ENCODE results near the gene RCOR1.
A peak's percentile ranks its signal among the peaks of the same experiment; 100 is the strongest.
"Not testable (repeated sequence)": the region's sequence is repeated elsewhere in the genome, so short reads cannot be mapped to it uniquely, and the experiment has no call there.

The RCOR1 gene

GRCh38 chr14:102591944-102592762 lies at the start of gene RCOR1:
Gene RCOR1, plus strand, starts transcription at chr14:102592649. Its CDS starts 238 bp downstream, at chr14:102592887.
- DNase-seq (ENCODE audit: low spot score): peak; percentile 97

GRCh38 chr14:102544046-102544746 lies 48.3 kb upstream of the RCOR1 start:
- DNase-seq (ENCODE audit: low spot score): no peak

GRCh38 chr14:102544747-102545460 lies 47.5 kb upstream of the RCOR1 start:
- DNase-seq (ENCODE audit: low spot score): peak; percentile 39

- DNase-seq (ENCODE audit: low spot score): no peak
Measured at GRCh38 chr14:102545461-102546265, 46.8 kb upstream of the RCOR1 start.

GRCh38 chr14:102548616-102549240 lies 43.7 kb upstream of the RCOR1 start:
- no peak for DNase-seq (ENCODE audit: low spot score)

- DNase-seq (ENCODE audit: low spot score): not testable (repeated sequence)
Measured at GRCh38 chr14:102550927-102551401, 41.5 kb upstream of the RCOR1 start.

GRCh38 chr14:102551995-102552705 lies 40.3 kb upstream of the RCOR1 start:
- DNase-seq (ENCODE audit: low spot score): peak; percentile 88

- no peak for DNase-seq (ENCODE audit: low spot score)
Measured at GRCh38 chr14:102554821-102555819, 37.3 kb upstream of the RCOR1 start.

- DNase-seq (ENCODE audit: low spot score): no peak
Measured at GRCh38 chr14:102556098-102556677, 36.3 kb upstream of the RCOR1 start.

- no peak for DNase-seq (ENCODE audit: low spot score)
Measured at GRCh38 chr14:102557434-102558226, 34.8 kb upstream of the RCOR1 start.

- no peak for DNase-seq (ENCODE audit: low spot score)
Measured at GRCh38 chr14:102558556-102558955, 33.9 kb upstream of the RCOR1 start.

GRCh38 chr14:102560458-102561261 lies 31.8 kb upstream of the RCOR1 start:
- no peak for DNase-seq (ENCODE audit: low spot score)

GRCh38 chr14:102565331-102565887 lies 27.0 kb upstream of the RCOR1 start:
- DNase-seq (ENCODE audit: low spot score): no peak

- no peak for DNase-seq (ENCODE audit: low spot score)
Measured at GRCh38 chr14:102565959-102566358, 26.5 kb upstream of the RCOR1 start.

- peak; percentile 48 for DNase-seq (ENCODE audit: low spot score)
Measured at GRCh38 chr14:102568115-102568614, 24.3 kb upstream of the RCOR1 start.

GRCh38 chr14:102570334-102570995 lies 22.0 kb upstream of the RCOR1 start:
- DNase-seq (ENCODE audit: low spot score): no peak

Data from LoVo (cell line).